Fibroblast of lung (primary cell): Measurements from ENCODE around the gene CLTCL1. TPM values are rescaled to one million over a fixed set of nuclear protein-coding genes. Genes with fewer than 3 reads are reported as not detected.
A peak's percentile ranks its signal among the peaks of the same experiment; 100 is the strongest.

Source experiments
- DNase-seq, 2 donors: peaks; one replicate each; pipeline versions ENCODE4 v3.0.0 to v3.0.0-alpha.2; 2010; ENCODE audit warnings: low read depth in 2 of 2
- H2AFZ ChIP-seq: 2 replicates; pipeline ENCODE4 v1.5.1; 2012; ENCODE audit warnings: low read length, control low read depth, inconsistent platforms
- H3K27ac ChIP-seq: 2 replicates; pipeline ENCODE4 v1.5.1; 2011; ENCODE audit warnings: low read length, control low read depth; ENCODE audit not compliant: insufficient read depth
- H3K27me3 ChIP-seq: 2 replicates; pipeline ENCODE4 v1.5.1; 2011; ENCODE audit warnings: mild to moderate bottlenecking, low read length; ENCODE audit not compliant: control insufficient read depth, insufficient read depth
- H3K36me3 ChIP-seq: 2 replicates; pipeline ENCODE4 v1.5.1; 2011; ENCODE audit warnings: low read length; ENCODE audit not compliant: control insufficient read depth, insufficient read depth
- H3K4me1 ChIP-seq: 2 replicates; pipeline ENCODE4 v1.5.1; 2011; ENCODE audit warnings: low read length; ENCODE audit not compliant: control insufficient read depth, insufficient read depth; ENCODE audit errors: extremely low read depth
- H3K4me2 ChIP-seq: 2 replicates; pipeline ENCODE4 v1.5.1; 2011; ENCODE audit warnings: low read length, control low read depth; ENCODE audit not compliant: insufficient read depth; ENCODE audit errors: extremely low read depth
- H3K4me3 ChIP-seq, 4 experiments: fragments of 200-600 bp in 1 of 4; sonication (generic) in 1 of 4; replicated peaks in 1 of 4; 2 replicates each; pipeline ENCODE4 v1.5.1; 2011 to 2016; ENCODE audit warnings: low read length in 4 of 4, low read depth in 3 of 4, mild to moderate bottlenecking in 3 of 4, control low read depth in 2 of 4, inconsistent platforms in 1 of 4, mixed read lengths in 1 of 4; ENCODE audit not compliant: insufficient read depth in 1 of 4; ENCODE audit errors: control extremely low read depth in 1 of 4
- H3K79me2 ChIP-seq: 2 replicates; pipeline ENCODE4 v1.5.1; 2012; ENCODE audit warnings: mild to moderate bottlenecking, low read length, inconsistent platforms; ENCODE audit not compliant: control insufficient read depth, insufficient read depth
- H3K9ac ChIP-seq: 2 replicates; pipeline ENCODE4 v1.5.1; 2011; ENCODE audit warnings: mild to moderate bottlenecking, low read length, control low read depth; ENCODE audit not compliant: insufficient read depth
- H3K9me3 ChIP-seq: 2 replicates; pipeline ENCODE4 v1.5.1; 2012; ENCODE audit warnings: low read depth, low read length; ENCODE audit not compliant: control insufficient read depth, insufficient read depth
- H4K20me1 ChIP-seq: 2 replicates; pipeline ENCODE4 v1.5.1; 2011; ENCODE audit warnings: low read length; ENCODE audit not compliant: control insufficient read depth, insufficient read depth; ENCODE audit errors: extremely low read depth
- CTCF ChIP-seq, 2 donors: IDR thresholded peaks in 1 of 2; conservative IDR thresholded peaks in 1 of 2; 1 replicate in 1 of 2; 2 replicates in 1 of 2; pipeline ENCODE4 v1.5.1; 2011 to 2012; ENCODE audit warnings: low read length in 2 of 2, control low read depth in 1 of 2, inconsistent platforms in 1 of 2, low read depth in 1 of 2, mild to moderate bottlenecking in 1 of 2
- EZH2 ChIP-seq: IDR thresholded peaks from 2 replicates; pipeline ENCODE4 v1.5.1; 2012; ENCODE audit warnings: low read length, control low read depth, mild to moderate bottlenecking; ENCODE audit errors: missing control alignments
- polyA plus RNA-seq, 2 donors: library from polyadenylated mRNA; depleted of rRNA in 1 of 2; stranded (reverse) in 1 of 2; unstranded in 1 of 2; fragments of >200 nt; gene quantifications; 2 replicates each; pipeline ENCODE4 v1.2.1, GENCODE V29; 2011 to 2012; ENCODE audit warnings: missing spikeins in 1 of 2
- total RNA-seq: library from RNA; depleted of rRNA; stranded (reverse); fragments of >200 nt; gene quantifications from 2 replicates; pipeline ENCODE4 v1.2.1, GENCODE V29; 2014

CLTCL1 gene
- total and polyA plus RNA-seq, 2 donors (not counting 1 experiment from before 2014, with no cell fraction given) = 6.5 to 13.4 TPM

- TF ChIP-seq CTCF (conservative IDR thresholded peaks at IDR 0.05 in 1 of 2, IDR thresholded peaks at IDR 0.05 in 1 of 2; ENCODE audit: low read depth in 1 of 2, low read length in 2 of 2) = no peak
- no peak for TF ChIP-seq EZH2
- no peaks in the 10 kb centered on the region for H3K4me1 ChIP-seq
- no peaks in the 10 kb centered on the region for H4K20me1 ChIP-seq
- no peak overlapping the region for H3K27ac ChIP-seq
- no peak overlapping the region for H3K9ac ChIP-seq
- no peaks in the 10 kb centered on the region for H3K79me2 ChIP-seq
- no peaks in the 10 kb centered on the region for H3K27me3 ChIP-seq
- H3K4me2 ChIP-seq = no peak overlapping the region
- no peak overlapping the region for H2AFZ ChIP-seq
- no peak for DNase-seq
- peaks cover 2% of the 10 kb centered on the region for H3K36me3 ChIP-seq
- no peaks in the 10 kb centered on the region for H3K9me3 ChIP-seq
- no peak overlapping the region for H3K4me3 ChIP-seq
These were observed 50.5 kb downstream of the CLTCL1 start for GRCh38 chr22:19240813-19241592.

- DNase-seq = no peak
- no peaks in the 10 kb centered on the region for H3K27me3 ChIP-seq
- no peaks in the 10 kb centered on the region for H3K4me1 ChIP-seq
- H2AFZ ChIP-seq = no peak overlapping the region
- H4K20me1 ChIP-seq = no peaks in the 10 kb centered on the region
- H3K9ac ChIP-seq = no peak overlapping the region
- no peak for TF ChIP-seq CTCF (conservative IDR thresholded peaks at IDR 0.05 in 1 of 2, IDR thresholded peaks at IDR 0.05 in 1 of 2; ENCODE audit: low read depth in 1 of 2, low read length in 2 of 2)
- no peak for TF ChIP-seq EZH2
- H3K4me3 ChIP-seq = no peak overlapping the region
- no peaks in the 10 kb centered on the region for H3K9me3 ChIP-seq
- H3K27ac ChIP-seq = no peak overlapping the region
- no peaks in the 10 kb centered on the region for H3K79me2 ChIP-seq
- H3K36me3 ChIP-seq = peaks cover 2% of the 10 kb centered on the region
- H3K4me2 ChIP-seq = no peak overlapping the region
These were observed 52.1 kb downstream of the CLTCL1 start for GRCh38 chr22:19239464-19239863.

GRCh38 chr22:19238900-19239299, 52.6 kb downstream of the CLTCL1 start:
- DNase-seq = peak in 1 of 2 donors; percentile 39
- Histone ChIP-seq H3K4me1 (no peaks in the 10 kb centered on the region), H3K36me3 (peaks cover 2% of the 10 kb centered on the region), H4K20me1 (no peaks in the 10 kb centered on the region), H3K9ac (no peak overlapping the region), H3K27me3 (no peaks in the 10 kb centered on the region), H3K27ac (no peak overlapping the region), H3K4me2 (no peak overlapping the region), H3K79me2 (no peaks in the 10 kb centered on the region), H3K9me3 (no peaks in the 10 kb centered on the region), H2AFZ (no peak overlapping the region), H3K4me3 (no peak overlapping the region)
- no peak for TF ChIP-seq CTCF (conservative IDR thresholded peaks at IDR 0.05 in 1 of 2, IDR thresholded peaks at IDR 0.05 in 1 of 2; ENCODE audit: low read depth in 1 of 2, low read length in 2 of 2)
- no peak for TF ChIP-seq EZH2
